Endothelial cell of umbilical vein (primary cell): ENCODE measurements around the gene HOXA4. TPM values are rescaled to one million over a fixed set of nuclear protein-coding genes. Genes with fewer than 3 reads are reported as not detected.

Experiments
- BruUV-seq: library from RNA; stranded (reverse); fragments of 400-500 nt; replicated peaks from 2 replicates; lab custom pipeline; 2021; lab: Mats Ljungman, UMichigan
- CTCF ChIA-PET: fragments of 300-600, 350-600 bp; sonication (Branson Sonifier 250); formaldehyde crosslinking; loops from one replicate; lab custom pipeline; 2021; ENCODE audit warnings: antibody characterized with exemption, inconsistent platforms; lab: Charles Lee
- POLR2A ChIA-PET: fragments of 300-600, 350-600 bp; sonication (Branson Sonifier 250); formaldehyde crosslinking; loops from one replicate; lab custom pipeline; 2021; ENCODE audit warnings: antibody characterized with exemption, inconsistent platforms; lab: Charles Lee
- DNase-seq: peaks from one replicate; pipeline ENCODE4 v3.0.0-alpha.2; 2011; ENCODE audit warnings: low read depth, low spot score
- FAIRE-seq: peaks from 2 replicates; lab custom pipeline; 2011; peaks lifted over from hg19 to GRCh38; lab: Jason Lieb, UNC
- H2AFZ ChIP-seq: 2 replicates; pipeline ENCODE4 v1.6.0; 2012; ENCODE audit warnings: low read depth, low read length, control low read depth, inconsistent platforms
- H3K27ac ChIP-seq: 2 replicates; pipeline ENCODE4 v1.5.1; 2011; ENCODE audit warnings: low read depth, mild to moderate bottlenecking, control low read depth, low read length, moderate library complexity; ENCODE audit not compliant: insufficient read depth
- H3K27me3 ChIP-seq, 2 experiments: 2 replicates each; pipeline versions ENCODE4 v1.6.0 to v1.6.1; 2011; ENCODE audit warnings: low read length in 2 of 2, mixed read lengths in 1 of 2; ENCODE audit not compliant: control insufficient read depth in 2 of 2, insufficient read depth in 2 of 2
- H3K36me3 ChIP-seq, 2 experiments: 2 replicates in 1 of 2; 3 replicates in 1 of 2; pipeline ENCODE4 v1.5.1; 2011; ENCODE audit warnings: low read length in 2 of 2, mild to moderate bottlenecking in 1 of 2, moderate library complexity in 1 of 2; ENCODE audit not compliant: control insufficient read depth in 2 of 2, insufficient read depth in 2 of 2; ENCODE audit errors: extremely low read depth in 1 of 2
- H3K4me1 ChIP-seq: 3 replicates; pipeline ENCODE4 v1.5.1; 2011; ENCODE audit warnings: mild to moderate bottlenecking, low read length; ENCODE audit not compliant: control insufficient read depth, insufficient read depth; ENCODE audit errors: extremely low read depth
- H3K4me2 ChIP-seq: 2 replicates; pipeline ENCODE4 v1.6.1; 2011; ENCODE audit warnings: low read length, control low read depth, mixed read lengths; ENCODE audit not compliant: insufficient read depth
- H3K4me3 ChIP-seq, 3 experiments: fragments of 200-600 bp in 1 of 3; sonication (generic), shearing (Covaris generic) in 1 of 3; replicated peaks in 1 of 3; 2 replicates each; pipeline ENCODE4 v1.5.1; 2011 to 2016; ENCODE audit warnings: control low read depth in 3 of 3, low read length in 3 of 3, mild to moderate bottlenecking in 2 of 3, inconsistent platforms in 1 of 3, low read depth in 1 of 3, moderate library complexity in 1 of 3; ENCODE audit not compliant: insufficient read depth in 1 of 3
- H3K79me2 ChIP-seq: 2 replicates; pipeline ENCODE4 v1.6.0; 2012; ENCODE audit warnings: low read length, inconsistent platforms; ENCODE audit not compliant: control insufficient read depth, insufficient read depth
- H3K9ac ChIP-seq: replicated peaks from 2 replicates; pipeline ENCODE3; 2011; ENCODE audit warnings: low read length, control low read depth; ENCODE audit not compliant: insufficient read depth; ENCODE audit errors: extremely low read depth
- H3K9me1 ChIP-seq: replicated peaks from 3 replicates; pipeline ENCODE4 v1.6.0; 2011; ENCODE audit warnings: mild to moderate bottlenecking, low read length; ENCODE audit not compliant: control insufficient read depth, insufficient read depth; ENCODE audit errors: extremely low read depth
- H3K9me3 ChIP-seq: replicated peaks from 2 replicates; pipeline ENCODE4 v1.5.1; 2012; ENCODE audit warnings: low read length, inconsistent platforms; ENCODE audit not compliant: control insufficient read depth, insufficient read depth
- H4K20me1 ChIP-seq: replicated peaks from 2 replicates; pipeline ENCODE3; 2011; ENCODE audit warnings: mild to moderate bottlenecking, low read length; ENCODE audit not compliant: control insufficient read depth, insufficient read depth; ENCODE audit errors: extremely low read depth
- FOS ChIP-seq: IDR thresholded peaks from 2 replicates; pipeline ENCODE4 v1.6.1; 2011; ENCODE audit warnings: mild to moderate bottlenecking, low read length, moderate library complexity, borderline replicate concordance; ENCODE audit not compliant: insufficient read depth
- GATA2 ChIP-seq: IDR thresholded peaks from 2 replicates; pipeline ENCODE4 v1.7.0; 2011; ENCODE audit warnings: low read depth, mild to moderate bottlenecking, moderate library complexity, mixed read lengths, low read length; ENCODE audit not compliant: insufficient read length, insufficient read depth
- JUN ChIP-seq: IDR thresholded peaks from 2 replicates; pipeline ENCODE4 v1.6.1; 2011; ENCODE audit warnings: borderline replicate concordance, low read depth; ENCODE audit not compliant: insufficient read length, insufficient read depth
- MYC ChIP-seq: IDR thresholded peaks from one replicate; pipeline ENCODE4 v1.6.1; 2011; ENCODE audit warnings: mild to moderate bottlenecking, low read depth, low read length
- POLR2A ChIP-seq: IDR thresholded peaks from 2 replicates; pipeline ENCODE4 v1.6.1; 2012; ENCODE audit warnings: low read depth, mild to moderate bottlenecking, control low read depth, low read length
- POLR2AphosphoS5 ChIP-seq: IDR thresholded peaks from 2 replicates; pipeline ENCODE4 v1.6.1; 2012; ENCODE audit warnings: low read depth, mild to moderate bottlenecking, control low read depth, low read length, moderate library complexity; ENCODE audit not compliant: insufficient read depth
- dilution Hi-C: fragments of 300-500 bp; cut with MboI; formaldehyde crosslinking; loops from one replicate; pipeline ENCODE4 v1.15.0; 2019; ENCODE audit warnings: low sequenced_read_pairs; ENCODE audit not compliant: extremely low pct_ligation_motif_present
- intact Hi-C: fragments of 100-400 bp; cut with micrococcal nuclease; formaldehyde crosslinking; loops from one replicate; pipeline ENCODE4 v1.10.0; 2022
- polyA plus RNA-seq, 4 experiments: library from polyadenylated mRNA; depleted of rRNA in 3 of 4; stranded (reverse) in 3 of 4; unstranded in 1 of 4; fragments of >200 nt; gene quantifications; 2 replicates each; pipeline versions ENCODE4 v1.2.1 to v1.2.3, GENCODE V29; 2011 to 2012; ENCODE audit warnings: missing spikeins in 1 of 4
- total RNA-seq: library from RNA; stranded (reverse); gene quantifications from 2 replicates; pipeline ENCODE4 v1.2.3, GENCODE V29; 2021
- TF ChIP-seq, protein P1 (sequence below): IDR thresholded peaks from 2 replicates; pipeline ENCODE4 v1.6.1; 2011; ENCODE audit not compliant: insufficient read depth, insufficient read length
- TF ChIP-seq, protein P2 (sequence below), 2 donors: IDR thresholded peaks; 1 replicate in 1 of 2; 2 replicates in 1 of 2; pipeline ENCODE4 v1.5.1; 2011; ENCODE audit warnings: low read length in 2 of 2, mild to moderate bottlenecking in 2 of 2, moderate library complexity in 2 of 2, control low read depth in 1 of 2, inconsistent platforms in 1 of 2, low read depth in 1 of 2; ENCODE audit not compliant: insufficient read depth in 1 of 2; ENCODE audit errors: extremely low read depth in 1 of 2

The HOXA4 gene
- total and polyA plus RNA-seq, 2 donors (not counting 3 experiments of a cell fraction or from before 2014, with no cell fraction given) = 4.9 to 8.1 TPM

DNA sequence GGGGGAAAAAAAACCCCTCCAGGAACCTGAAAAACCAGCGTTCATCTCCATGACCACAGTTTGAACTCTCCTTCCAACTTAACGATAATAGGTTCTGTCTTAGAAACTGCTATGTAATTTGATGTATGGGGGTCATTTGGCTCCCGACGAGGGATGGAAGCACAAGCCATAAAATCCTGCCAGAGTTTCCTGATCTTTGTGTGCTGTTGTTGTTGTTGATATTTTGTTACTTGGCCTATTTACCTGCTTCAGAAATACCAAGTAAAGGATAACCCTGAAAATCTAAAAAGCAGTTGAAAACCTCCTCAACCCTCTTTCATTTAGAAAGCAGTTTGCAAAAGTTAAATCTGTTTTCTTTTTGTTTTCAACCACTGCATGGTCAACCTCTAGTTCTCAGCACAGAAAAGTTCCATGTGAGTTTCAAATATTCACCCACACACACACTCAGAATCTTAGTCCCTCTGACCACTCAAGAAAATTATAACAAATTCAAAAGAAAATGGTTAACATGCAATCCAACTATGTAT lies 18.7 kb downstream of the HOXA4 start:
- BruUV-seq = no TSS peak
- ChIA-PET POLR2A (interaction anchor here (1.4 kb wide), 1 partner anchor 54 kb away, joined by 4 read pairs; the partner anchor contains the start of gene HOXA9), CTCF (interaction anchor here (0.9 to 3.7 kb wide), 4 partner anchors 8 to 742 kb away, joined by 3 to 36 read pairs (median 6); partner anchors contain the start of gene HOXA1)
- peaks cover 76% of the 10 kb centered on the region for H3K4me1 ChIP-seq
- TF ChIP-seq POLR2AphosphoS5 (no peak), POLR2A (no peak), JUN (no peak), GATA2 (no peak), MYC (no peak), FOS (no peak)
- TF ChIP-seq, protein P1, sequence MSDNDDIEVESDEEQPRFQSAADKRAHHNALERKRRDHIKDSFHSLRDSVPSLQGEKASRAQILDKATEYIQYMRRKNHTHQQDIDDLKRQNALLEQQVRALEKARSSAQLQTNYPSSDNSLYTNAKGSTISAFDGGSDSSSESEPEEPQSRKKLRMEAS = no peak
- TF ChIP-seq, protein P2, sequence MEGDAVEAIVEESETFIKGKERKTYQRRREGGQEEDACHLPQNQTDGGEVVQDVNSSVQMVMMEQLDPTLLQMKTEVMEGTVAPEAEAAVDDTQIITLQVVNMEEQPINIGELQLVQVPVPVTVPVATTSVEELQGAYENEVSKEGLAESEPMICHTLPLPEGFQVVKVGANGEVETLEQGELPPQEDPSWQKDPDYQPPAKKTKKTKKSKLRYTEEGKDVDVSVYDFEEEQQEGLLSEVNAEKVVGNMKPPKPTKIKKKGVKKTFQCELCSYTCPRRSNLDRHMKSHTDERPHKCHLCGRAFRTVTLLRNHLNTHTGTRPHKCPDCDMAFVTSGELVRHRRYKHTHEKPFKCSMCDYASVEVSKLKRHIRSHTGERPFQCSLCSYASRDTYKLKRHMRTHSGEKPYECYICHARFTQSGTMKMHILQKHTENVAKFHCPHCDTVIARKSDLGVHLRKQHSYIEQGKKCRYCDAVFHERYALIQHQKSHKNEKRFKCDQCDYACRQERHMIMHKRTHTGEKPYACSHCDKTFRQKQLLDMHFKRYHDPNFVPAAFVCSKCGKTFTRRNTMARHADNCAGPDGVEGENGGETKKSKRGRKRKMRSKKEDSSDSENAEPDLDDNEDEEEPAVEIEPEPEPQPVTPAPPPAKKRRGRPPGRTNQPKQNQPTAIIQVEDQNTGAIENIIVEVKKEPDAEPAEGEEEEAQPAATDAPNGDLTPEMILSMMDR (IDR thresholded peaks at IDR 0.05; ENCODE audit: extremely low read depth in 1 of 2, insufficient read depth in 1 of 2, low read depth in 1 of 2, low read length in 2 of 2) = no peak
- no peaks in the 10 kb centered on the region for H4K20me1 ChIP-seq
- DNase-seq (peak; percentile 75), FAIRE-seq (peak; percentile 55)
- H3K4me2 ChIP-seq = peak overlapping the region; percentile 97
- H3K9ac ChIP-seq = peak overlapping the region; percentile 80
- H2AFZ ChIP-seq = no peak overlapping the region
- no peaks in the 10 kb centered on the region for H3K27me3 ChIP-seq
- intact Hi-C loops = loop anchor here (10.0 kb wide), 1 partner anchor 957 kb away; the partner anchor contains the start of gene NFE2L3
- dilution Hi-C loops = no loop called here
- peak overlapping the region in 2 of 3 experiments; percentile 3 to 84 for H3K4me3 ChIP-seq
- peaks cover 76% of the 10 kb centered on the region for H3K79me2 ChIP-seq
- no peaks in the 10 kb centered on the region for H3K9me3 ChIP-seq
- no peaks in the 10 kb centered on the region for H3K9me1 ChIP-seq
- H3K27ac ChIP-seq = peak overlapping the region; percentile 96
- peaks cover 0 to 5% of the 10 kb centered on the region in 2 experiments for H3K36me3 ChIP-seq
